Lower leg skin (tissue), 3 donors: ENCODE data around the gene SH3D21.

Experiments
- POLR2A ChIP-seq, 2 donors: fragments of 450-650 bp; IDR thresholded peaks; one replicate each; pipeline ENCODE4 v1.6.1; 2016 to 2017; ENCODE audit warnings: antibody characterized with exemption in 2 of 2, mild to moderate bottlenecking in 1 of 2, moderate library complexity in 1 of 2
- TF ChIP-seq, protein P1 (sequence below), 3 donors: fragments of 450-650 bp; IDR thresholded peaks; one replicate each; pipeline ENCODE4 v1.5.1; 2016; ENCODE audit warnings: antibody characterized with exemption in 3 of 3, mild to moderate bottlenecking in 3 of 3, moderate library complexity in 2 of 3

DNA sequence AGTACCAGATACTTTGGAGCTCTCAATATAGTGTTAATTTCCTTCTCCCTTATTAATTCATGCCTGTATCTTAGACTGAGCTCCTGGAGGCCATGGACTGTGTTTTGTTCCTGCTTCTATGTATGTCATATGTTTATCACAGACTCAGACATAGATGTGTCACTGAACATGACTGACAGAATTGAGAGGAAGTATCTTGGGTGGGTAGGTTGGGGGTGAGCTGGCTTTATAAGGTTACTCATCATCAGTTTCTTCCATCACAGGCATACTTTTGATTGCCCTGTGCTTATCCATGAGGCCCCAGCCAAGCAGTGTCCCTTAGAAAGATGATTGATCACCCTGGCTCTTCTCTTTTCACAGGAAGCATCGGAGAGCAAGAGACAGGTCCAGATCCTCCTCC, 5.6 kb upstream of the SH3D21 start:
- TF ChIP-seq, protein P1, sequence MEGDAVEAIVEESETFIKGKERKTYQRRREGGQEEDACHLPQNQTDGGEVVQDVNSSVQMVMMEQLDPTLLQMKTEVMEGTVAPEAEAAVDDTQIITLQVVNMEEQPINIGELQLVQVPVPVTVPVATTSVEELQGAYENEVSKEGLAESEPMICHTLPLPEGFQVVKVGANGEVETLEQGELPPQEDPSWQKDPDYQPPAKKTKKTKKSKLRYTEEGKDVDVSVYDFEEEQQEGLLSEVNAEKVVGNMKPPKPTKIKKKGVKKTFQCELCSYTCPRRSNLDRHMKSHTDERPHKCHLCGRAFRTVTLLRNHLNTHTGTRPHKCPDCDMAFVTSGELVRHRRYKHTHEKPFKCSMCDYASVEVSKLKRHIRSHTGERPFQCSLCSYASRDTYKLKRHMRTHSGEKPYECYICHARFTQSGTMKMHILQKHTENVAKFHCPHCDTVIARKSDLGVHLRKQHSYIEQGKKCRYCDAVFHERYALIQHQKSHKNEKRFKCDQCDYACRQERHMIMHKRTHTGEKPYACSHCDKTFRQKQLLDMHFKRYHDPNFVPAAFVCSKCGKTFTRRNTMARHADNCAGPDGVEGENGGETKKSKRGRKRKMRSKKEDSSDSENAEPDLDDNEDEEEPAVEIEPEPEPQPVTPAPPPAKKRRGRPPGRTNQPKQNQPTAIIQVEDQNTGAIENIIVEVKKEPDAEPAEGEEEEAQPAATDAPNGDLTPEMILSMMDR (IDR thresholded peaks at IDR 0.05), result no peak
- no peak for TF ChIP-seq POLR2A (IDR thresholded peaks at IDR 0.05)
